SKM-1 treated with dmso at 0.1 percent for 144 hours (cell line): ENCODE results near the gene TEX19.
"Not testable (repeated sequence)": the region's sequence is repeated elsewhere in the genome, so short reads cannot be mapped to it uniquely, and the experiment has no call there.

ENCODE experiments used
- DNase-seq: peaks from one replicate; lab custom pipeline; 2025; ENCODE audit not compliant: unreplicated experiment; lab: John Stamatoyannopoulos, UW

TEX19 gene

DNA sequence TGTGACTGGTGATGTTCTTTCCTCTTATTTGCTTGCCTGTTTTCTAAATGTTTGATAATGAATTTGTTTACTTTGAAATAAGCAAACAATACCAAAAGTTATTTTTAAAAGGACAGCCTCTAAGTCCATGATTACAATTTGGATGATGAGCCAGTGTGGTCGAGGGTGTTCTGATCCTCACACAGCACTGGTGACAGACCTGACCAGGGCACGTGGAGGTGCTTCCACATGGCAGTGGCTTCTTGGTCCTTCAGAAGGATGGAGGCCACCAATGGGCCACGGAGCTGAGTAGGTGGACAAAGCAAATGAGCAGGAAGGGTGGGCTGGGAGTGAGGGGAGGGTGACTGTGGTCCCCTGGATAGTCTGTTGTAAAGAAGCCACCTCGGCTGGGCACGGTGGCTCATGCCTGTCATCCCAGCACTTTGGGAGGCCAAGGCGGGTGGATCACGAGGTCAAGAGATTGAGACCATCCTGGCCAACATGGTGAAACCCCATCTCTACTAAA, 4.2 kb upstream of the TEX19 start:
- DNase-seq: no peak

GRCh38 chr17:82355770-82356427, 3.1 kb upstream of the TEX19 start:
- no peak for DNase-seq

DNA sequence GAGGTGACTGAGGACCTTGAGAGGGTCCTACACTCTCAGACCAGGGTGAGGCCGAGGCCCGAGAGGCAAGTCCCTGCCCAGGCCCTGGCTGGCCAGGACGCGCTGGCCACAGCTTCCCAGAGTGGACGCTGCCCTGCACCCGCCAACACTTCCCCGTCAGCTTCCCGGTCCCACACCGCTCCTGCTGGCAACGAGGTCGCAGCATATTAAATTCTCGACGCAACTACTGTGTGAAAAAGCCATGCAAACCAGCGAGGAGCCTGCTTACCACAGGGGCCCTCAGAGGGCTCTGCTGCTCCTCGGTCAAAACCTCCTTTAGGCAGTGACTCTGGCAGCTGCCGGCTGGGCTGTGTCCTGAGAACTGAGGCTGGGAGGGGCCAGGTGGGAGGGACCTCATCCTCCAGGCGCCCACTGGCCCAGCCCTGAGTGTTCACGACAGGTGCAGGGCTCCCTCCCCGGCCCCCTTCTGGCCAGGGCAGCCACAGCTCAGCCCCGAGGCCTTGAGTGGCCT, 2.1 kb upstream of the TEX19 start:
- DNase-seq: no peak

DNA sequence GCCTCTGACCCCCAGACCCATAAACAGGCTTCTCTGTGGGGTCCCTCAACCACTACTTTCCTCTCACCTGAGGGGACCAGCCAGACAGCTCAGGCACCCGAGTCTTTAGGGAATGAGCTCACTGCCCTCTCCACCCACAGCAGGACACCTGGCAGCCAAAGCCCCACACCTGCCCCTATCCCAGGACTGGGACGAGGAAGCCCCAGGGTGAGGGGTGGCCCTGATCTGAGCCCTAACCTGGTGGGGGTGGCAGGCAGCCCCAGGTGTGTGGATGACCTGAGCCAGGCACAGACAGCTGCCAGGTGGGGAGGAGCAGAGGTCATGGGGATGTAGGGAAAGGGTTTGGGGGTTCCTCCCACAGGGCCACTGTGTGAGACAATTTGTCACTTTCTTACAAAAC, 1.7 kb upstream of the TEX19 start:
- DNase-seq: no peak

GRCh38 chr17:82359451-82360074, 516 bp downstream of the TEX19 start:
- not testable (repeated sequence) for DNase-seq

- DNase-seq: no peak
Measured at GRCh38 chr17:82361885-82362633, 3.0 kb downstream of the TEX19 start.

DNA sequence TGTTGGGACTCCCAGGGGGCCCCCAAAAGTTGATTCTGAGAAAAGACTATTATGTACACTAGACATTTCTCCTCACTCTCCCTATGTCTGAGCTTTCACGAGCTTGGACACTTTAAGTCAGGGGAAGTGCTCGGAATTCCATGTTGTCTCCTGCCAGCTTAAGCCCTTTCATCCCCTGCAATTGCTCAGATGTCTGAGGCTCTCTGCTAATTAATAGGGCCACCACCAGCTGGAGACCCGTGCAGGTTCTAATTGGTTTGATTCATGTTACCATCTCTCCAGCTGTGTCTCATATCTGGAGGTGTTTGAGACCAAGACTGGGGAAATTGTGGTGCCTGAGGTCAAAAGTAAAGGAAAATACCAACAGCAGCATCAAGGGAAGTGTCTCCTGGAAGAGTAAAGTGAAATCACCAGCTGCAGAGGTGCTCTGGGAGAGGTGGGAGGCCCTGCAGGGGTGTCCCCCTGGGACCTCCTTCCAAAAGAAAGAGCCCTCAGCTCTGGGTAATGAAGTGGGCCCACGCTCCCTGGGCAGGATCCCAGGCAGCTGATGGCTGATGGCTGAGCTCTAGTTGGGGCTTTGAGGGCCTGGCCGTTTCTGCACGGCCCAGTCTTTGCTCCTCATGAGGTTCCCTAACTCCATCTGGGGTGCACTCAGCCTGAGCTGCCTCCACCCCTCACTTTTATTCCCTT, 6.7 kb downstream of the TEX19 start:
- no peak for DNase-seq

- DNase-seq: no peak
Measured at GRCh38 chr17:82366749-82367148, 7.7 kb downstream of the TEX19 start.

DNA sequence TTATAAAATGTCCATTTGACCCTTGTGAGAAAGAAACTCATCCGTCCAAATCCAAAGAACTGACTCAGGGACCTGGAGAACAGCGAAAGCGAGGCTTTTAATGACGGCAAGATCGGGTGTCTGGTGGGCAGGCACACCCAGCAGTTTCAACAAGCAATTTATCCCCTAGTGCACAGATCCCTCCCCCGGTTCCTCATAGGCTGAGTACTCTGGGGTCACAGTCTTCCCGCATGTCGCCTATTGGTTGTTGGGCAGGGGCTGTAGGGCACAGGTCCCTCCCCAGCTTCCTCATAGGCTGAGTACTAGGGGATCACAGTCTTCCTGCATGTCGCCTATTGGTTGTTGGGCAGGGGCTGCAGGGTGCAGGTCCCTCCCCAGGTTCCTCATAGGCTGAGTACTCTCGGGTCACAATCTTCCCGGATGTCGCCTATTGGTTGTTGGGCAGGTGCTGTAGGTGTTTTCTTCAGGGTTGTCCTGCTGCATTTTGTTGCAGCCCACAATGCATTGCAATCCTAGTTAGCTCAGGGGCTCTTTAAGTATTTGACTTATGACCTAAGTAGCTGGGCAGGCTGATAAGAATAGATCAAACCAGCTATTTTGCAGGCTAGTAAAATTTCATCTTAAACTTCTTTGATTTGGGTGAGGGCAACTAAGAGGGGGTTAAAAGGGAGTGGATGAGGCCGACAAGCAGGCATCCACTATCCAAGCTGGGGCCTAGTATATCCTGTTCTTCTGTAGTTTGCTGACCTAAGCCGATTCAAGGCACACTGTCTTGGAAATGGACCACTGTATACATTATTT, 8.9 kb downstream of the TEX19 start:
- no peak for DNase-seq

DNA sequence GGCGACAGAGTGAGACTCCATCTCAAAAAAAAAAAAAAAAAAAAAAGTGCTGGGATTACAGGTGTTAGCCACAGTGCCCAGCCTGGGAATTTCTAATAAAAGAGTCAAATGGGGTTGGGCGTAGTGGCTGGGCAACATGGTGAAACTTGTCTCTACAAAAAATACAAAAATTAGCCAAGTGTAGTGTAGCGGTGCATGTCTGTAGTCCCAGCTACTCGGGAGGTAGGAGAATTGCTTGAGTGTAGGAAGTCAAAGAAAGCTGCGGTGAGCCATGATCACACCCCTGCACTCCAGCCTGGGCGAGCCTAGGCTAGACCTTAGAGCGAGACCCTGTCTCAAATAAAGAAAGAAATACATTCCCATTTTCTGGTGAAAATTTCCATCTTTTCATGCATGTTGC, 10.2 kb downstream of the TEX19 start:
- DNase-seq: no peak

DNA sequence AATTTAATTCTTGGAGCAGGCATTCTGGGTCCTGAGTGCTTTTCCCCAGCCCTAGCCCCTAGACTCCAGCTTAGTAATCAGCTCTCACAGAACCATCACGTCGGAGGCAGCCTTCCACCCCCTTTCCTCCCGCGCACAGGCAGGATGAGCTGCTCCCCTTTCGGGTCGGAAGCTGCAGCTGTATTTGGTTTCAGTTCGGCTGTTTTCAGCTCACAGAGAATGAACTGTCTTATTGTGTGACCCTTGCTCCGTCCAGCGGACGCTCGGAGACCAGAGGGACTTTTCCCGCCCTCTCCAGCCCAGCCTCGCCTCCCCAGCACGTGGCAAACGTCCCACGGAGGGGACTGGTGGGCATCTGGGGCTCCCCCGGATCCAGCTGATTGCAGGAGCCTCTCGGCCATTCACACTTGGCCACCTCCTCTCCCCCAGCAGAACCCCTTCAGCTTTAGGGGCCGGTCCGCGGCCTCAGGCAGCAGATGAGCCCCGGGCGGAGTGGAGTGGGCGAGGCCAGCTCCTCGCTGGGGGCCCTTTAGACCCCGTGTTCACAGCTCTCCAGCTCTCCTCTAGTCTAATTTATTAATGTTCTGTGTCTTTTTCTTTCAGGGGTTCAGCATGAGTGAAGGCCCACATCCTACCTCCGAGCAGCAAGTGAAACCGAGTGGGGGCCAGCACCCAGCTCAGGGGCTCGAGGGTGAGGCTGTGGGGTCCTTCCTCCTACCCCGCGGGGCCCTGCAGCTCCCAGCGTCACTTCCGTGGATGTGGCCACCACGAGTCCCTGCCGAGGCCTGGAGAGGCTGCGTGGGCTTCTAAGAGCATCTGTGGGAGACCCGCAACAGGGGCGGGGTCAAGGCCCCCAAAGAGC, 11.7 kb downstream of the TEX19 start:
- DNase-seq: no peak

GRCh38 chr17:82371333-82372248, 12.5 kb downstream of the TEX19 start, which contains the start of gene UTS2R:
Gene UTS2R, plus strand, starts transcription at chr17:82371765. Its CDS starts 2,560 bp downstream, at chr17:82374325.
- DNase-seq: no peak

GRCh38 chr17:82372249-82373071, 13.4 kb downstream of the TEX19 start:
- no peak for DNase-seq

DNA sequence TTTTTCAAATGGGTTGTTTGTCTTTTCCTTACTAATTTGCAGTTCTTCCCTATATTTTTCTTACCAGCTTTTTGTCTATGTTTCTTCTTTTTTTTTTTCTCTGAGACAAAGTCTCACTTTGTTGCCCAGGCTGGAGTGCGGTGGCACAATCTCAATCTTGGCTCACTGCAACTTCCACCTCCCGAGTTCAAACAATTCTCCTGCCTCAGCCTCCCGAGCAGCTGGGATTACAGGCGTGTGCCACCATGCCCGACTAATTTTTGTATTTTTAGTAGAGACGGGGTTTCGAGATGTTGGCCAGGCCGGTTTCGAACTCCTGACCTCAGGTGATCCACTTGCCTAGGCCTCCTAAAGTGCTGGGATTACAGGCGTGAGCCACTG, 14.0 kb downstream of the TEX19 start:
- DNase-seq: not testable (repeated sequence)

GRCh38 chr17:82373731-82374625, 14.9 kb downstream of the TEX19 start:
- no peak for DNase-seq

GRCh38 chr17:82374626-82375331, 15.7 kb downstream of the TEX19 start:
- no peak for DNase-seq
